HepG2 (cell line): ENCODE measurements around the gene CPSF7.

Source experiments
- CTCF ChIP-seq: sonication (generic); formaldehyde crosslinking; IDR thresholded peaks from 2 replicates; pipeline ENCODE4 v1.5.0; 2020; ENCODE audit warnings: mild to moderate bottlenecking, missing genetic modification reagents, moderate library complexity
- NFIB ChIP-seq: sonication (generic); formaldehyde crosslinking; IDR thresholded peaks from 2 replicates; pipeline ENCODE4 v1.9.0; 2021; ENCODE audit warnings: missing genetic modification reagents, mild to moderate bottlenecking, borderline replicate concordance
- SNAPC5 ChIP-seq: sonication (generic); formaldehyde crosslinking; IDR thresholded peaks from 2 replicates; pipeline ENCODE4 v1.8.1; 2023; ENCODE audit warnings: mild to moderate bottlenecking, missing genetic modification reagents, borderline replicate concordance
- ZNF775 ChIP-seq: sonication (generic); formaldehyde crosslinking; IDR thresholded peaks from 2 replicates; pipeline ENCODE4 v1.4.0; 2020; ENCODE audit warnings: missing genetic modification reagents, mild to moderate bottlenecking, moderate library complexity, borderline replicate concordance

GRCh38 chr11:61416941-61417340 lies 12.8 kb downstream of the CPSF7 start:
- TF ChIP-seq ZNF775 (CRISPR knock-in tag) = no peak
- no peak for TF ChIP-seq CTCF (CRISPR knock-in tag)
- TF ChIP-seq NFIB (CRISPR knock-in tag) = no peak
- no peak for TF ChIP-seq SNAPC5 (CRISPR knock-in tag)
